LoVo (cell line): ENCODE data around the gene OR51B2.
"Not testable (repeated sequence)": the region's sequence is repeated elsewhere in the genome, so short reads cannot be mapped to it uniquely, and the experiment has no call there.

Source experiments
- DNase-seq: peaks from one replicate; pipeline ENCODE4 v3.0.0-alpha.2; 2016; ENCODE audit warnings: low spot score

Gene OR51B2, protein sequence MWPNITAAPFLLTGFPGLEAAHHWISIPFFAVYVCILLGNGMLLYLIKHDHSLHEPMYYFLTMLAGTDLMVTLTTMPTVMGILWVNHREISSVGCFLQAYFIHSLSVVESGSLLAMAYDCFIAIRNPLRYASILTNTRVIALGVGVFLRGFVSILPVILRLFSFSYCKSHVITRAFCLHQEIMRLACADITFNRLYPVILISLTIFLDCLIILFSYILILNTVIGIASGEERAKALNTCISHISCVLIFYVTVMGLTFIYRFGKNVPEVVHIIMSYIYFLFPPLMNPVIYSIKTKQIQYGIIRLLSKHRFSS

DNA sequence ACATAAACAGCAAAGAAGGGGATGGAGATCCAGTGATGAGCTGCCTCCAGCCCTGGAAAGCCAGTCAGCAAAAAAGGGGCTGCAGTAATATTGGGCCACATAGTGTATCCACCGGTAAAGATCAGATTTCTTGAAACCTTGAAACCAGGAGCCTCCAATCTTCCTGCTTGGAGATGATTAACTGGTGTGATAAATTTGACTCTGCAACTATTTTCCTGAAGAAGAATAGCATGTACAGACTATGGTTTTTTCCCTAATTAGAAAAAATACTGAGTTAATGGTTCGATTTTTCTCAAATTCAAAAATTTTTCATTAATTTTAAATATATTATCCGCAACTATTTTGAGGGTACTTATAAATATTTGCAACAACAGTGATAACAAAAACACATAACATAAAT lies at the start of gene OR51B2:
Gene OR51B2 (minus strand): TSS at position 101 of the 400 bp plus-strand sequence. CDS start 0 bp downstream, at position 101.
- no peak for DNase-seq

DNA sequence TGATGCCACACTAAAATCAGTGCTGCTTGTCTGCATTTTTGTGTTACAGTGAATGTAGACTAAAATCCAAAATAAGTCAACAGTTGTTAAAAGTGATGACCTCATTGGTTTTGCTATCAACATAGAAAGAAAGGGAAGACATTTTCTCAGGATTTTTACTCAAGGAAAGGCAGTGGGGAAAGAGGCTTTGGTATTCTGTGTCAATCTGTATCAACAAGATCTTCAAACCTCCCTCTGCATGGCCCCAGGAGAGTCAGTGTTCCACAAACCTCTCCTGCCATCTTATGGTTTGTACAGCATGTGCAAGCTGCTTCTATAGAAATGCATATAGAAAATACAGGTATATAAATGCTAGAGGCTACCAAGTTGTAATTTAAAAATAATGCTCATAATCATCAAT lies 45.7 kb upstream of the OR51B2 start:
- DNase-seq, result no peak

DNA sequence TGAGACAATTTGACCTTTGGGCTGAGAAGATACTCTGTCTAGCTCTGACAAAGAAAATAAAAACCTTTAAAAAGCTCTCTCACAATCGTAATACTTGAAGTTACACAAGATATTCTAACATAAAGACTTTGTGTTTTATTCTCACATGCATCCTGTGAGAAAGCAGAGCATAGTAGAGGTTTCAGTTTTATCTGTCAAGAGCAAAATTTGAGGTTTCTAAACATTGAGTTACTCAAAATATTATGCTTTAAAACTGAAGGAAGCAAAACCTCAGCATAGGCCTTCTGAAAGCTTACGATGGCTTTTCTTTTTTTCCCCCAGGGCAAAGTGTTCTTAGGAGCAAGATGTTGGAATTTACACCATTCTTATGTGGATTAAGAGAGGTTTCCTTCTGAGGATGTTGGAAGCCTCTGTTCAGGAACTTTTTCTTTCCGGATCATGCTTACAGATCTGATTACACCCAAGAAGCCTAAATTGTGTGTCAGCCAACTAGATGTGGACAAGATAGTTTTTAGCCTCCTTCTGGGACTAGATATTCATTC lies 44.5 kb upstream of the OR51B2 start:
- DNase-seq, result no peak

DNA sequence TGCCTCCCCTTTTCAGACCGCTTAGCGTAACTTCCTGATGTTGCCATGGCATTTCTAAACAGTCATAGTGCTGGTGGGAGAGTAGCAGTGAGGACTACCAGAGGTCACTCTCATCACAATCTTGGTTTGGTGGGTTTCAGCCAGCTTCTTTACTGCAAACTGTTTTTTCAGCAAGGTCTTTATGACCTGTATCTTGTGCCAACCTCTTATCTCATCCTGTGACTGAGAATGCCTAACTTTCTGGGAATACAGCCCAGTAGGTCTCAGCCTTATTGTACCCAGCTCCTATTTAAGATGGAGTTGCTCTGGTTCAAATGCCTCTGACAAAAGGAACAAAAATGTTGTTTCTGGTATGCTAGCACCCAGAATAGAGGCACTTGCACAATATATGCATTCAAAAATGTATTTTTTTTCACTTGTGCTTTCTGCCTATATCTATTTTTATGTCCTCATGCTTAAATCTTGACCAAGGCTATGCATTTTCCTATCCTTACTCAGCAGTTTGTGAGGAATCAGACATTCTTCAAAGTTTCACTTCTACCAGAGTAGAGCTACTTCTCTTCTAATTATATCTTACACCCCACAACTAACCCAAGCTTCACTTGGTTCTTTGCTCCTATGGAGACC lies 43.5 kb upstream of the OR51B2 start:
- no peak for DNase-seq

DNA sequence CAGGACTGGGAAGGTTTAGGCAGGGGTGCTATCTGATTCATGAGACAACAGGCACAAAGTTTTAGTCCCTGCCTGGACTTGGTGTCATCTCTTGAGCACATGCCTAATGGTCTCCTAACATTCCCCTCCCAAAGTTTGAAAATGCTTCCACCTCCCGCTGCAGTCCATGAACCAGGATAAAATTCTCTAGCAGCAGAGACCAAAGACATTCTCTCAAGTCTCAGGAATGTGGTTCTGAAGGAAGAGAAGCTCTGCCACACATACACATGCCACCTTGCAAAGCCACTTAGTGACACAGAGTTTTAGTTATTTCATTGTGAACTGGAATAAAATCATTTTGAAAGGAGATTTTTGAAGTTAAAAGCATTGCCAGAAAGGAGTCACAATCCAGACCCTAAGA lies 42.8 kb upstream of the OR51B2 start:
- no peak for DNase-seq

DNA sequence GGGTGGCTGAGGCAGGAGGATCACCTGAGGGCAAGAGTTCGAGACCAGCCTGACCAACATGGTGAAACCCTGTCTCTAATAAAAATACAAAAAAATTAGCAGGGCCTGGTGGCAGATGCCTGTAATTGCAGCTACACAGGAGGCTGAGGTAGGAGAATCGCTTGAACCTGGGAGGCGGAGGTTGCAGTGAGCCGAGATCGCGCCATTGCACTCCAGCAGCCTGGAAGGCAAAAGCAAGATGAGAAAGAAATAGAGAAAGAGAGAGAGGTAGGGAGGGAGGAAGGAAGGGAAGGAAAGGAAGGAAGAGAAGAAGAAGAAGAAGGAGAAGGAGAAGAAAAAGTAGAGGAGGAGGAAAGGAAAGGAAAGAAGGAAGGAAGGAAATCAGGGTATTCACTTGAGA lies 42.3 kb upstream of the OR51B2 start:
- not testable (repeated sequence) for DNase-seq

DNA sequence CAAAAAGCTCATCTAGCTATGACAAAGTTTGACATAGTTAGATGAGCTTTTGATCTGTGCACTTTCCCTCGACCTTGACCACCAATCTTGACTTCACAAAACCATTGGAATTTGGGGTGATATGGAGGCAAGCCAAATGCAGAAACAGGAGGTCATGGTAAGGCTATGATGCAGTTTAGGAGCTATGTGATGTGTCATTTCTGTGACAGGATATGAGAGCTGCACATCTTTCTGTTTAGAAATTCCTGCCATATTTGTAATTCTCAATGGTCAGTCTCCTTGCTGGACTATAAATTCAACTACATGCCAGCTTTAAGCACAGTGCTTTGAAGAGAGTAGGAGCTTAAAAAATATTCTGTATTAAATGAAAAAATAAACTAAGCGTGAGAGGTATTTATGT lies 40.1 kb upstream of the OR51B2 start:
- no peak for DNase-seq

DNA sequence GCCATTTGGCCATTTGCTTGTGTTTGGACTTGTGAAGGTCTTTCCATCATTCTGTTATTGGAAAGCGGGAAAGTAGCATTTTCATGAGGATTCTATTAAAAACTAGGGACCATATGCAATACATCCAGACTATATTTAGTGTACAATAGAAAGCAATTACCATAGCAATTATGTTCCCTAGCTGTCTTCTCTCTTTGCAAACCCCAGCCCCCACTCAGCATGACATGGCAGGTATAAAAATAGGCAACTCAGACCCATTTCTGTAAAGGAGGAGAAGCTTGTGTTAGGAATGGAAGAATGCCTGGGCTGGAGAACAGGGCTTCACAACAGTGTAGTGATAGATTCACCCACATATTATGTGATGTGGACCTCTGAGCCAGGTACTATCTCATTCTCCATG lies 39.6 kb upstream of the OR51B2 start:
- no peak for DNase-seq

DNA sequence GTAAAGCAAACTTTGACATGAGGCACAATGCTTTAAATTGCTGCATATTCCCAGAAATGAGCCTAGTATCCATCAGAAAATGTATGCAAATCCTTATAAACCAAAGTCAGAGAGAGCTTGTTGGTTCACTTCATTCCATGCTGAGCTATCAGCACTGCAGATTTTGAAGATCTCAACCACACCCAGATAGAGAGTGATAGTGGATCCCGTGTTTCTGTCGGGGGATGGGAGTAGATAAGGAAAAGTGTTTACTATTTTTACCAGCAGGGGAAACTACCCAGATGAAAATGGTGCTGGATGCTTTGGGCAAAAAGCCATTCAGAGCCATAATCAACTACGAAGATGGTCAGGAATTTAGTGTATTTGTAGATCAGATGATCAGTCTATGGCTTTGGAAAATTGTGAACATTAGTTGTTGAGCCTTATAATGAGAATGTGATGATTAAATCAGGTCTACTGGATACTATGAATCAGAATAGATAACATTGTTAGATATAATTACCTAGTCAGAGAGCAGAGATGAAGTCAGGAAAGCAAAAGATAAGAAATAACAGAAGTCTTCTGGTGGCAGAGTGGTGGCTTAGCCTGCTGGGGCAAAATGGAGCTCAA lies 38.0 kb upstream of the OR51B2 start:
- DNase-seq, result no peak

DNA sequence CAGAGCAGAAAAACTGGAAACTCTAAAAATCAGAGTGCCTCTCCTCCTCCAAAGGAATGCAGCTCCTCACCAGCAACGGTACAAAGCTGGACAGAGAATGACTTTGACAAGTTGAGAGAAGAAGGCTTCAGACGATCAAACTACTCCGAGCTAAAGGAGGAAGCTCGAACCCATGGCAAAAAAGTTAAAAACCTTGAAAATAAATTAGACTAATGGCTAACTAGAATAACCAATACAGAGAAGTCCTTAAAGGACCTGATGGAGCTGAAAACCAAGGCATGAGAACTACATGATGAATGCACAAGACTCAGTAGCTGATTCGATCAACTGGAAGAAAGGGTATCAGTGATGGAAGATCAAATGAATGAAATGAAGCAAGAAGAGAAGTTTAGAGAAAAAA lies 31.9 kb upstream of the OR51B2 start:
- DNase-seq, result not testable (repeated sequence)

DNA sequence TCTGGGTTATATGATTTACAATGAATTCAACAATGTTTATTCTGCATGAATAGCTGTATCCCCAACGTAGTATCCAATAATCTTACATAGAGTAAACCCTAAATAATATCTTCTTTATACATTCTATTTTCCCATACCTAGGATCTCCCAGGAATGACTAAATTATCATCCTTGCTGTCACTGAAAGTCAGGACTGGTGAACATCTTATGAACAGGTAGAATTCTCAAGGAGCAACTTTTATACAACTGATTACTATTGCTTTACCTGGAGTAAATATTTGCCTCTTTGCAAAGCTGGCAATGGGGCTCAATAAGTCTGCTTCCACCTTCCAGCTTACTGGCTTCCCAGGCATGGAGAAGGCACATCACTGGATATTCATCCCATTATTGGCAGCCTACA lies 27.1 kb upstream of the OR51B2 start, which contains the start of gene OR51B6:
Gene OR51B6 (plus strand): TSS at position 301 of the 400 bp plus-strand sequence. CDS start 0 bp downstream, at position 301.
- DNase-seq, result no peak

DNA sequence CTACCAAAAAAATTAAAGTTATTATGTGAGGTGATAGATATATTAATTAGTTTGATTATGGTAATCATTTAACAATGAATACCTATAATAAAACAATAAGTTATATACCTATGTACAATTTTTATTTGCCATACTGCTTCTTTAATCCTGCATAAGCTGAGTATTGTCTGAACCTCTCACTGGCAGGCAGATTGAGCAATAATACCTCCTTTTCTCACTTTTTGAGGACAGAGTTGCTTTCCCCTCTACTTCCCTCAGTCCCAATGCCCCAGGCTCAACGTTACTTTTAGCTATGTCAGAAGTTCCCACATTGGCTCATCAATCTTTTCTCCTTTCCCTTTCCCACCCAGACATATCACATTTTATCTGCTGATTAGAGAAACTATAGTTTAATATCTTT lies 25.5 kb upstream of the OR51B2 start:
- DNase-seq, result no peak

DNA sequence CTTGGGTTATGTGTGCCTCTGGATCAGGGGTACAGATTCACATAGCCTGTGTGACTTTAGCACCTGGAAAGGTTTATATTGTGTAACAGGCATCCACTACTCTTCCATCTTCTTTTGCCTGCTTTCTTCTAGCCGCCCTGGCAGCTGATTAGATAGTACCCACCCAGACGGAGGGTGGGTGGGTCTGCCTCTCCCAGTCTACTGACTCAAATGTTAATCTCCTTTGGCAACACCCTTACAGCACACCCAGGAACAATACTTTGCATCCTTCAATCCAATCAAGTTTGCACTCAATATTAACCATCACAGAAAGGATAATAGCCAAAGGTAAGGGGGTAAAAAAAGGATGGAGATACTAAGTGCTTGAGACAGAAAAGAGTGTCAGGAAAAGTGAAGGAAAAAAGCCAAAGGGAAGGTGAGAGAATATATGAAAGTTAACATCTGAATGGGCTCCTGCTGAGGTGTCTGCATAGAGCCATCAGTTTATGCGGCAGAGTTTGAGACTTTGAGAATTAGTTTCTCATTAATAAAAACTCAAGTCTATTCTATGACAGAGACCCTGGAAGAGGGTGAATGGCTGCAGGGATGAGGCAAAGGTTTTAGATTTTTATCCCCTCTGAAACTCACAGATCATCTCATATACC lies 24.6 kb upstream of the OR51B2 start:
- DNase-seq, result no peak

DNA sequence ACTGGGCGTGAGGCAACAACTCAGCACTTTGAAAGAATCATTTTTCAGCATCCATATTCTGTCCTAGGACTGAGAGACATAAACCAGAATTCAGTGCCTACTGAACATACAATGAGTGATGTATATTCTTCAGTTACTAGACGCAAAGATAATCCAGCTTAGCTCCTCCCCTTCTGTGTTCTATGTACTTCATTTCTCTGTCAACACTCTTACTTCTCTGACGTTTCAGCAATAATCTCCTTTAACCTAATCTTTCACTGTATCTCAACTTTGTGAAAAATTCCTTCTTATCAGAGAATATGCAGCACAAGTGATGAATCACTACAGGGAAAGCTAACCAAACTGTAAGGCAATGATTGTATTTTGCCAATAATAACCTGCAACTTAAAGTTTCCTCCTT lies 21.7 kb upstream of the OR51B2 start:
- no peak for DNase-seq

DNA sequence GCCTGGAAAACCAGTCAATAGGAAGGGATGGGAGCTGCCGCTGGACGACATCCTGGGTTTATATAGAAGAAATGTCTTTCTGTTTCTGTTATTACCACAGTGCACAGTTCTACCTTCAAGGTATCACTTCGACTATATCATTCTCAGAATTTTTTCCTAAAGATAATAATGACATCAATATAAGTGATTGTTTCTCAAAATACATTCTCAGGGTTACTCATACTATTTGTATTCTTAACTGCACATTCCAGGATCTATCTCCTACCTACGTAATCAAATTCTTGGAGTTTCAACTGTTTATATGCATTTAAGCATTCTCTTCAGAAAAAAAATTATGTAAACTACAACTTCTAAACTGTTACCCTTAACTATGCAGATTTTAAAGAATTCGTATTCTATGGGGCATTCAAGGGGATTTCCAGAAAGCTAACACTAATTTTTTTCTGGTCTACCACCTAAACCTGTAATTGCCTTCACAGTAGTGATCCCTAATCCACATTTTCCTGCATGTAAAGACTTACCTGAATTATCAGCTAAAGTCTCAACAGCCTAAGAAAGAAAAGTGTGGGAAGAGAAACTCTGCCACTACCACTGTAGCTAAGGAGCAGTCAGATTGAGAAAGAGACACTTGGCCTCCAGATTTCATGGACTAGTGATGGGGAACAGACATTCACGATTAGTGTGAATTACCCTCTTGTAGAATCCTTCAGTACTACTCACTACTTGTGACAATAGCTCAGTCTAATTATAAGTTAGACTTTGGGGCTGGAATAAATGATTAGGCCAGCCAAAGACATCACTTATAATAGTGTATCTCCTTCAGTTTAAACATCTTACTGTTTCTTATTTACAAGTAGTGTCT lies 19.6 kb upstream of the OR51B2 start, which contains the start of gene OR51B5:
Gene OR51B5 (minus strand): TSS at position 51 of the 862 bp plus-strand sequence. CDS start 0 bp downstream, at position 51.
- no peak for DNase-seq

DNA sequence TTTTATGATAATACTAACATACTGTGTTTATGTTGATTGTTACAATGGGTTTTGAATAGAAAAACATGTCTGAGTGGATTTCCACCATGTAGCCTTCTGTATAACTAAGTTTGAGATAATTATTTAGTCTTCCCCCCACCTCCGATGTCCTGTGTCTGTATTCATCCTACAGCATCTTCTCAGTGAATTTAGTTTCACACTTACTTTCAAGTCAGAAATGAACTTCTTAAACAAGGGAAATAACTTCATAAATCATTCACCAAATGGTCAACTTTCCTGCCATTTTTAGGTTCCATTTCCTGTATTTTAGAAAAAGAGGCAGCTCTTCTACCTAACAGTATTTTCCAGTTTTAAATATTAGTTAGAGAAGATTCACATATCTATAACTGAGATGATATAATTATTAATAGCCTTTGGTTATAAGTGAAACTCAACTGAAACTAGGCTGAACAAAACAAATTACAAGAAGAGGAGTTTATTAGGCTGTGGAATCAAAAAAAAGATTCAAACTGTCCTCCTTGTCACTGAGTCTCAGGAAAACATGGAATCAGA lies 15.8 kb upstream of the OR51B2 start:
- DNase-seq, result no peak

DNA sequence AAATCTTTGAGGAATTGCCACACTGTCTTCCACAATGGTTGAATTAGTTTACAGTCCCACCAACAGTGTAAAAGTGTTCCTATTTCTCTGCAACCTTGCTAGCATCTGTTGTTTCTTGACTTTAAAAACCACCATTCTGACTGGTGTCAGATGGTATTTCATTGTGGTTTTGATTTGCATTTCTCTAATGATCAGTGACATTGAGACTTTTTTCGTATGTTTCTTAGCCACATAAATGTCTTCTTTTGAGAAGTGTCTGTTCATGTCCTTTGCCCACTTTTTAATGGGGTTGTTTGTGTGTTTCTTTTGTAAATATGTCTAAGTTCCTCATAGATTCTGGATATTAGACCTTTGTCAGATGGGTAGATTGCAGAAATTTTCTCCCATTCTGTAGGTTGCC lies 13.2 kb upstream of the OR51B2 start:
- not testable (repeated sequence) for DNase-seq

DNA sequence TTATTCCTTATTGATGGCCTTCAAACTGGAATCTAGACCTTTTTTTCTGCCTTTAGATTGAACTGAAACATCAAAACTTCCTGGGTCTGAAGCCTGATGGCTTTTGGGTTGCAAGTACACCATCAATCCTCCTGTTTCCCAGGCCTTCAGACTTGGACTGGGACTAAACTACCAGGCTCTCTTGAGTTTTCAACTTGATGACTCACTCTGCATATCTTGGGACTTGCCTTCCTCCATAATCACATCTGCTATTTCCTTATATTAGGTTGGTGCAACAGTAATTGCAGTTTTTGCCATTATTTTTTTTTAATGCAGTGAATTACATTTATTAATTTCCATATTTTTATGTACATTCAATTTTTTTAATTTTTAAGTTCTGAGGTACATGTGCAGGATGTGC lies 12.2 kb upstream of the OR51B2 start:
- DNase-seq, result no peak

DNA sequence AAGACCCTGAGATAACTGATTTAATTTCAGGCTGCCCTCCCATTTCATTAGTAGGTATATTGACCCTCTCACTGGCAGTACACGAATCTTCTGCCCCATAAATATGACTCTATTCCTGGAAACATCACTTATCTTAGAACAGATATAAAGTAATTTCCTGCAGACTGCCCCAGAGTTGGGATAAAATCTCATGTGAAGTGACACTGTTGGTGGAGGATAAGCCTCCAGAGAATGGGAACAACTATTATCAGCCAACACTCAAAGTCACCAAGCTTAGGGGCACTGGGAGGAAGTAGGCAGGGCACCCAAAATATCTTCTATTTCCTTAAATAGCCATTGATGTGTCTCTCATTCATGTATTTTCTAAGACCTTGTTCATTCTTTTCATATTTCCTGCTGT lies 11.1 kb upstream of the OR51B2 start:
- DNase-seq, result no peak

DNA sequence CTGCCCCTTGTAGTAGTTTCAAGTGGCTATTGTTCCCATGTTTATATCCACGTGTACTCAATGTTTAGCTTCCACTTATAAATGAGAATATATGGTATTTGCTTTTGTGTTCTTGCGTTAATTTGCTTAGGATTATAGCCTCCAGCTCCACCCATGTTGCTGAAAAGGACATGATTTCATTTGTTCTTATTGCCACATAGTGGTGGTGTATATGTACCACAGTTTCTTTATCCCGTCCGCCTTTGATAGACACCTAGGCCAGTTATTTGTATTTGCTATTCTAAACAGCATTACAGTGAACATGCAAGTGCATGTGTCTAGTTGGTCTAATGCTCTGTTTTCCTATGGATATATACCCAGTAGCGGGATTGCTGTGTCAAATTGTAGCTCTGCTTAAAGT lies 6.8 kb downstream of the OR51B2 start:
- no peak for DNase-seq
